Lower leg skin (tissue), 4 donors: ENCODE measurements around the gene ARHGAP4. TPM values are rescaled to one million over a fixed set of nuclear protein-coding genes. Genes with fewer than 3 reads are reported as not detected.

Experiments used
- DNase-seq, 2 donors: peaks; one replicate each; pipeline ENCODE4 v3.0.0-alpha.2; 2019; ENCODE audit warnings: low spot score in 2 of 2
- H3K4me3 ChIP-seq: fragments of 200-600 bp; sonication (generic); 2 replicates; pipeline ENCODE4 v1.5.1; 2017; ENCODE audit warnings: mild to moderate bottlenecking, low read depth; ENCODE audit not compliant: poor library complexity, severe bottlenecking
- POLR2A ChIP-seq, 2 donors: fragments of 450-650 bp; IDR thresholded peaks; one replicate each; pipeline ENCODE4 v1.6.1; 2016 to 2017; ENCODE audit warnings: antibody characterized with exemption in 2 of 2, mild to moderate bottlenecking in 1 of 2, moderate library complexity in 1 of 2
- WGBS, 2 donors: methylation state at CpG; one replicate each; pipeline ENCODE4 v1.1.5; 2018; 5-methylcytosine and 5-hydroxymethylcytosine counted together
- intact Hi-C: fragments of 100-400 bp; cut with DNase I; formaldehyde crosslinking; loops from one replicate; pipeline ENCODE4 v1.15.0; 2023; ENCODE audit warnings: low total_unique reads
- total RNA-seq, 4 donors: library from RNA; depleted of rRNA; stranded (reverse); fragments of >200 nt; gene quantifications; one replicate each; pipeline ENCODE4 v1.1.0, GENCODE V29; 2016
- TF ChIP-seq, protein P1 (sequence below), 3 donors: fragments of 450-650 bp; IDR thresholded peaks; one replicate each; pipeline ENCODE4 v1.5.1; 2016; ENCODE audit warnings: antibody characterized with exemption in 3 of 3, mild to moderate bottlenecking in 3 of 3, moderate library complexity in 2 of 3

The ARHGAP4 gene
- total RNA-seq, 4 donors from 2014 or later, result 2.7 to 14.8 (median 10.5) TPM

DNA sequence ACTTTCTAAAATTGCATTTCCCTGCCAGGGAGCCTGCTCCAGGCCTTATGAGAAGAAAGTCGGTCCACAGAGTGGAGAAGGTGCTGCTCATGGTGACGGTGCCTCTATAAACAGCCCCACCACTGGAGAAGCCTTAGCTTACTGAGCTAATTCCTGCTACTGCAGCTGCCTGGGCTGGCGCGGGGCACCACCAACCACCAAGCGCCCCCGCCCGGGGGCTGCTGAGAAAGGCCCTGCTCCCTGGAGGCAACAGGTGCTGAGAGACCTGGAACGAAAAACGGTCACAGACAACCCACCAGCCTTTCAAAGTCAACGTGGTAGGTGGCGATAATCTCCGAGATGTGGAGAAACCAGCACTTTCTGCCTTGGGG lies 42.7 kb upstream of the ARHGAP4 start:
- intact Hi-C loops, result no loop called here
- DNase-seq, result no peak
- 45% methylated on average over 8 of the region's 12 CpGs; no CpG with 5 or more reads in 1 of the 2 donors for WGBS, 2 donors
- no peak for TF ChIP-seq POLR2A (IDR thresholded peaks at IDR 0.05)
- TF ChIP-seq, protein P1, sequence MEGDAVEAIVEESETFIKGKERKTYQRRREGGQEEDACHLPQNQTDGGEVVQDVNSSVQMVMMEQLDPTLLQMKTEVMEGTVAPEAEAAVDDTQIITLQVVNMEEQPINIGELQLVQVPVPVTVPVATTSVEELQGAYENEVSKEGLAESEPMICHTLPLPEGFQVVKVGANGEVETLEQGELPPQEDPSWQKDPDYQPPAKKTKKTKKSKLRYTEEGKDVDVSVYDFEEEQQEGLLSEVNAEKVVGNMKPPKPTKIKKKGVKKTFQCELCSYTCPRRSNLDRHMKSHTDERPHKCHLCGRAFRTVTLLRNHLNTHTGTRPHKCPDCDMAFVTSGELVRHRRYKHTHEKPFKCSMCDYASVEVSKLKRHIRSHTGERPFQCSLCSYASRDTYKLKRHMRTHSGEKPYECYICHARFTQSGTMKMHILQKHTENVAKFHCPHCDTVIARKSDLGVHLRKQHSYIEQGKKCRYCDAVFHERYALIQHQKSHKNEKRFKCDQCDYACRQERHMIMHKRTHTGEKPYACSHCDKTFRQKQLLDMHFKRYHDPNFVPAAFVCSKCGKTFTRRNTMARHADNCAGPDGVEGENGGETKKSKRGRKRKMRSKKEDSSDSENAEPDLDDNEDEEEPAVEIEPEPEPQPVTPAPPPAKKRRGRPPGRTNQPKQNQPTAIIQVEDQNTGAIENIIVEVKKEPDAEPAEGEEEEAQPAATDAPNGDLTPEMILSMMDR (IDR thresholded peaks at IDR 0.05), result no peak
- no peak overlapping the region for H3K4me3 ChIP-seq

DNA sequence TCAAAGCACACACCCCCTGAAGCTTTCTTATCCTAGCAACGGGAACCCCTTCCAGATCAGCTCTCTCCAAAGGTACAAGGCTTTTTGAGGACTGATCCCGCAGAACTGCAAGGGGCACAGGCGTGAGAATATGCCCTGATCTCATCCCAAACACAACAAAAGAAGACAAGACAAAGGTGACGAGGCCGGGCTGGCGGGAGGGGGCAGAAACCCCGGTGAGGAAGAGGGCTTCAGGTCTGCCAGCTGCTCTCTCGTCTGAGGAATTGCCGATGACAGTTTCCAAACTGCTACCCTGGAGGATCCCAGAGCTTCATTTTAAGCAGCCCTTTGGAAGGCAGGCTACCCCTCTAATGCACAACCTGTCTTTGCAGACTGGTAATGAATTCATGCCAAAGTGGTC lies 42.2 kb upstream of the ARHGAP4 start:
- no peak for TF ChIP-seq POLR2A (IDR thresholded peaks at IDR 0.05)
- TF ChIP-seq, protein P1 (IDR thresholded peaks at IDR 0.05), result no peak
- H3K4me3 ChIP-seq, result no peak overlapping the region
- intact Hi-C loops, result no loop called here
- no peak for DNase-seq
- WGBS, 2 donors, result 63 to 74% methylated on average over 9 of the region's 9 CpGs

DNA sequence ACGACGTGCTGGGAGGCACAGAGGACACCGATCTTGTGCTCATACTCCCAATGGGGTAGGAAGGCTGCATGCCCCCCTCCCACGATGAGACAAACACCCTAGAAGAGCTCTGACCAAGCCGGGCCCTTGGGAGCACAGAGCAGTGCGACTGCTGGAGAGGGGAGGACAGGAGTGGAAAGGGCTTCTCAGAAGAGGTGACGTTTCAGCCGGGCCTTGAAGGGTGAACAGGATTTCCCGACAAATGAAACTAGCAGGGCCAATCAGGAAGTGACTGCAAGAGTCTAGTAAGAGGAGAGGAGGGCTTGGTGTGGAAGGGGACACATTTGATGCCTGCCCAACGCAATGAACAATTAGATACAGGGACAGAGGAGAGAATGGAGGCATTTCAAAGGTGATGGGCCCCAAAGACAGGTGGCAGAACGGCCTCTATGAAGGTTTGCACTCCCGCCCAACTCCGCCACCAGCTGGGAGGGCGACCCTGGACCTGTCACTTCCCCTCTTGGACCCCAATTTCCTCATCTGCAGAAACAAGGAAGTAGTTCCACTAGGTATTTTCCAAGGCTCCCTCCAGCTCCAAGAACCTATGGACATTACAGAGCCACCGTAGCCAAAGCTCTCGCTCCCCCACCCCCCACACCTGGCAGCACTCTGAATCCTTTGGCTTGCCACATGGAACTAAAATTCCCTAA lies 41.6 kb upstream of the ARHGAP4 start:
- WGBS, 2 donors, result 66 to 74% methylated on average over 16 of the region's 16 CpGs
- no peak overlapping the region for H3K4me3 ChIP-seq
- DNase-seq, result no peak
- intact Hi-C loops, result no loop called here
- TF ChIP-seq POLR2A (IDR thresholded peaks at IDR 0.05), result no peak
- TF ChIP-seq, protein P1 (IDR thresholded peaks at IDR 0.05), result no peak

DNA sequence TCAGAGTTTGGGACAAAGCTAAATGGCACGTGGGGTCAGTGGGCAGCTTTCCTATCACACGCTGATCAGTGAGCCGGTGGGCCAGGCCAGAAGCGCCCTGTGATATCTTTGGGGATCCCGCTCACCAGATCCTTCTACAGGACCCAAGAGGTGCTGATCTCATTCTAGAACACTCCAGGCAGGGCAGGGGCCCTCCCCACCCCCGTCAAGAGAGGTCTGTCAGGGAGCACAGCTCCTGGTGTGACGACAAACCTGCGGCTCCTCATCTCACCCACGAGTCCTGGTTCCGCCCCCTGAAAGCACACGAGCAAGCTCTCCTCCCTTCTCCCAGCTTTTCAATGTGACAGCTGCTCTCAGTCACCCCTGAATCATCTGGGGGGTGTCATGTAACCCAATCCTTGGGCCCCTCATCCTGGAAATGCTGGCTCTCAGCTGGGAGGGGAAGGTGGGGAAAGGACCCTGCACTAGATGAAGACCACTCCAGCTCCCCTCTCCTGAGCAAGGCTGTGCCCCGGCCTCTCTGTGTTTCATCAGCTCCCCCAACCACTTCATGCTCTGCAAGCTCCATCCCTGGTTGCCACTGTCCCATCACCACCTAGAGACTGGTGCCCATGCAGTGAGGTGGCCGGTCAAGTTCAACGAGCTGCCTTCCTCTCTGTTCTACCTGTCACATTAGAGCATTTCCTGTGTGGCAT lies 40.9 kb upstream of the ARHGAP4 start:
- 71 to 76% methylated on average over 3 to 14 of the region's 14 CpGs for WGBS, 2 donors
- no peak for TF ChIP-seq POLR2A (IDR thresholded peaks at IDR 0.05)
- TF ChIP-seq, protein P1 (IDR thresholded peaks at IDR 0.05), result no peak
- DNase-seq, result no peak
- H3K4me3 ChIP-seq, result no peak overlapping the region
- intact Hi-C loops, result no loop called here

DNA sequence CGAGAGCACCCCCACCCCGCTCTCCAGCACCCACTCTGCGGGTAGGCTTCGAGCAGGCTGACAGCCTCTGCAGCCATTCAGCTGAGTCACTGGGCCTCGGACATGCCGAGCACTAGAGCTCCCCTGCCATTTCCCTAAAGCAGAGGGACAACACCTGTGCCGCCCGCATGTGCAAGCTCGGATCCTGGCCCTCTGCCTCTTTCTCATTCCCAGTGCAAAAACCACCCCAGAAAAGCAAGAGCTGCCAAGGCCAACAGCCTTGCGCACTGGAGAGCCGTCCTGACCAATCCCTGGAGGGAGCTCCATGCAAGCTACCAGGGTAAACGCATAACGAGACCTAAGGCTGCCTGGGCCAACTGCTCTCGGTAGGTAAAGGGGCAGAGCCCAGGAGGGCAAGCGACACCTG lies 40.2 kb upstream of the ARHGAP4 start:
- no peak overlapping the region for H3K4me3 ChIP-seq
- DNase-seq, result no peak
- TF ChIP-seq POLR2A (IDR thresholded peaks at IDR 0.05), result no peak
- TF ChIP-seq, protein P1 (IDR thresholded peaks at IDR 0.05), result no peak
- 65 to 84% methylated on average over 11 to 15 of the region's 15 CpGs for WGBS, 2 donors
- intact Hi-C loops, result no loop called here
